ELF-1 (cell line): ENCODE measurements around the gene NRK.
"Not testable (repeated sequence)": the region's sequence is repeated elsewhere in the genome, so short reads cannot be mapped to it uniquely, and the experiment has no call there.

ENCODE experiments used
- DNase-seq: peaks from one replicate; pipeline ENCODE4 v3.0.0-alpha.2; 2016; ENCODE audit warnings: low read depth, low spot score

The NRK gene, protein sequence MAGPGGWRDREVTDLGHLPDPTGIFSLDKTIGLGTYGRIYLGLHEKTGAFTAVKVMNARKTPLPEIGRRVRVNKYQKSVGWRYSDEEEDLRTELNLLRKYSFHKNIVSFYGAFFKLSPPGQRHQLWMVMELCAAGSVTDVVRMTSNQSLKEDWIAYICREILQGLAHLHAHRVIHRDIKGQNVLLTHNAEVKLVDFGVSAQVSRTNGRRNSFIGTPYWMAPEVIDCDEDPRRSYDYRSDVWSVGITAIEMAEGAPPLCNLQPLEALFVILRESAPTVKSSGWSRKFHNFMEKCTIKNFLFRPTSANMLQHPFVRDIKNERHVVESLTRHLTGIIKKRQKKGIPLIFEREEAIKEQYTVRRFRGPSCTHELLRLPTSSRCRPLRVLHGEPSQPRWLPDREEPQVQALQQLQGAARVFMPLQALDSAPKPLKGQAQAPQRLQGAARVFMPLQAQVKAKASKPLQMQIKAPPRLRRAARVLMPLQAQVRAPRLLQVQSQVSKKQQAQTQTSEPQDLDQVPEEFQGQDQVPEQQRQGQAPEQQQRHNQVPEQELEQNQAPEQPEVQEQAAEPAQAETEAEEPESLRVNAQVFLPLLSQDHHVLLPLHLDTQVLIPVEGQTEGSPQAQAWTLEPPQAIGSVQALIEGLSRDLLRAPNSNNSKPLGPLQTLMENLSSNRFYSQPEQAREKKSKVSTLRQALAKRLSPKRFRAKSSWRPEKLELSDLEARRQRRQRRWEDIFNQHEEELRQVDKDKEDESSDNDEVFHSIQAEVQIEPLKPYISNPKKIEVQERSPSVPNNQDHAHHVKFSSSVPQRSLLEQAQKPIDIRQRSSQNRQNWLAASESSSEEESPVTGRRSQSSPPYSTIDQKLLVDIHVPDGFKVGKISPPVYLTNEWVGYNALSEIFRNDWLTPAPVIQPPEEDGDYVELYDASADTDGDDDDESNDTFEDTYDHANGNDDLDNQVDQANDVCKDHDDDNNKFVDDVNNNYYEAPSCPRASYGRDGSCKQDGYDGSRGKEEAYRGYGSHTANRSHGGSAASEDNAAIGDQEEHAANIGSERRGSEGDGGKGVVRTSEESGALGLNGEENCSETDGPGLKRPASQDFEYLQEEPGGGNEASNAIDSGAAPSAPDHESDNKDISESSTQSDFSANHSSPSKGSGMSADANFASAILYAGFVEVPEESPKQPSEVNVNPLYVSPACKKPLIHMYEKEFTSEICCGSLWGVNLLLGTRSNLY (N-terminal part only)

DNA sequence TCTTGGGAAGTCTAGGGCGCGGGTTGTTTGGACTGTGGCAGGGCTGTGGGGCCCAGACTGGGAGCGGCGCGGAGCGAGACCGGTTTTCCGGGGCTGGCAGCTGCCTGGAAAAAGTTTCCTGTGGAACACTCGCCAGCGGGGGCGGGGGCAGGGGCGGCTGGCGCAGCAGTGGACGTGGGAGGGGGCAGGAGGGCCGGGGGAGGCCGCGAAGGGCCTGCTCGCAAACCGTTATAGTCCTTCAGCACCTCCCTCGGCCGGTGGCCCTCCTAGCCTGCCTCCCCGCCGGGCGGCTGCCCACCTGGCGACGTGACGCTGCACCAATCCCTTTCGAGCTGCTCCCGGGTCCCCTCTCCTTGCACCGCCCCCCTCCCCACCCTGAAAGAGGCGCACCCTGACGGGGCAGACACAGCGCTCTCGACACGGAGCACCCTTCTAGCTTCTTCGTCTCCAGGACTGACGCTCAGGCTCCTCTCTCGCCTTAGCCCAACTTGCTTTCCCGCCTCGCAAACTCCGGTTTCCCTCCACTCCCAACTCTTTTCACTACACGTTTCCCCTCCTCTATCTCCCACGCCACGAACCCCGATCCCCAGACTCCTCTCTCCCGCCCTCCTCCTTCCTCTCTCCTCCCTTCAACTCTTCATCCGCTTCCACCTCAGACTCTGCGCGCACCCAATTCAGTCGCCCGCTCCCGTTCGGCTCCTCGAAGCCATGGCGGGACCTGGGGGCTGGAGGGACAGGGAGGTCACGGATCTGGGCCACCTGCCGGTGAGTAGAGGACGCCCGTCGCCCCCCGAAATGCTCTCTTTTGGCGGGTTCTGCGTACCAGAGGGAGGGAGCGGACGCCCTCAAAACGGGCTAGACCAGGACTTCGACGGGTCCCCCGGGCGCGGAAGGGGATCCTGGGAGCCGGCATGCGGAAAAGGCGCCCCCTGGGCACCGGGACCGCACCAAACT lies at the start of gene NRK:
Gene NRK, plus strand, starts transcription at position 402 of the 954 bp plus-strand sequence. Its CDS starts 307 bp downstream, at position 709.
- peak; percentile 63 for DNase-seq

DNA sequence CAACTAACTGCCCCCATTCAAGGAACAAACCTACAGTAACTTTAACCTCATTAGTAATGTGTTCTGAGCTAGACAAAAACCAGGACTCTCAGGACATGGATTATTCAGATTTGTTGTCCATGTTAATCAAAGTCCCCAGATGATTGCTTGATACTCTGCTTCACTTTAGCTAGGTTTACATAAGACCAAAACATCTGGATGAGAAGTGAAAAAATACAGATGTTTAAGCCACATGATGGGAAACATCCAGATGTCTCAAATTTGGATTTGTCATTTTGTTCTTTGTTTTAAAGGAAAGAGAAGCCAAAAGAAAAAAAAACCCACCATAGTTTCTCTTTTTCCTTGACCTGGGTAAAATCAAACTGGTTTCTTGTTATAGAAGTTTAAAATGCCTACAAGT lies 48.5 kb upstream of the NRK start:
- DNase-seq, result no peak

DNA sequence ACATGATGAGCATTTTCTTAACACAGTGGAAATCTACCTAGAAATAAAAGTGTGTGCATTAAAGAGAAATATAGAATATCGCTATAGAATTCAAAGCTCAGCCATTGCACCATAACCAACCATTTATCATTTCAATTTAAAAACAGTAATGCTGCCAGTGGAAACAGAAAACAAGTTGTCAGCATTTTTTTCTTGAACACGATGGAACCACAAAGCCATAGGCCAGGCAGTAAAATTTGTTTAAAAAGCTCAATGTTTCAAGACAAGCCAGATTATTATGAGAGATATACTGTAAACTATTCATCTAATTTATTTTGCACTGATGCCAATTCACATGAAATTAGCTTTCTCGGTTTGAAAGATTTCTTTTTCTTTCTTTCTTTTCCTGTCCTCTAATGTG lies 46.7 kb upstream of the NRK start:
- no peak for DNase-seq

DNA sequence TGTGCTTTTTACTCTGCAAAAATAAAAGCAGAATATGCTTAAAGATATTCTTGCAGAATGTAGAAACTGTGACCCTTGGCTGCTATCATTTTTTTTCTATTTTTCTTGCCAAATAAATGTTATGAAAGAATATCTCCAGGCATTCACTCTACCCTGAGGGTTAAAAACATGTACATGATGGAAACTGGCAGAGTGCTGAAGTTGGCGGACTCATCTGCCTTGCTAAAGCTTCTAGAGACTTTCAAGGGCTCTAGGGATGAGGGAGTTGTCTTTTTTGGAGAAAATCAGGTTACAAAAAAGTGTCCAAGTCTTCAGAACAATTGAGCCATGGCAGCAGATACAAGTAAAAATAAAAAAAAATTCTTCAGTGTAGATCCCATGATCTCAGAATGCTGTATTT lies 40.5 kb upstream of the NRK start:
- no peak for DNase-seq

DNA sequence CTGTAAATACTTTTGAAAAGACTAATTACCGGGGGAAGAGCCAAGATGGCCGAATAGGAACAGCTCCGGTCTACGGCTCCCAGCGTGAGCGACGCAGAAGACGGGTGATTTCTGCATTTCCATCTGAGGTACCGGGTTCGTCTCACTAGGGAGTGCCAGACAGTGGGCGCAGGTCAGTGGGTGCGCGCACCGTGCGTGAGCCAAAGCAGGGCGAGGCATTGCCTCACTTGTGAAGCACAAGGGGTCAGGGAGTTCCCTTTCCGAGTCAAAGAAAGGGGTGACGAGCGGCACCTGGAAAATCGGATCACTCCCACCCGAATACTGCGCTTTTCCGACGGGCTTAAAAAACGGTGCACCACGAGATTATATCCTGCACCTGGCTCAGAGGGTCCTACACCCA lies 25.5 kb upstream of the NRK start:
- peak; percentile 18 for DNase-seq

DNA sequence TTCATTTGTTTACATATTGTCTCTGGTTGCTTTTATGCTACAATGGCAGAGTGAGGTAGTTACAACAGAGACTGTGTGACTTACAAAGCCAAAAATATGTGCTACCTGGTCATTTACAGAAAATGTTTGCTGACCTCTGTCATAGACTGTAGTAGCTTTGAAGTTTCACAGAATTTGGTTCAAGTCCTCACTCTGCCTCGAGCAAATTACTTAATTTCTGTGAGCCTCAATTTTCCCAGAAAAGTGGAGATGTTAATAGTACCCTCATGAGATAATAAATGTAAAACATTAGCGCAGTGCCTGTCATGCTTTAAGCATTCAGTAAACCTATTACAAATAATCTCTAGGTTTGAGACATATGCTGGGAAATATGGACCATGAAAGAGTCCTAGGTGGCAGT lies 18.4 kb upstream of the NRK start:
- DNase-seq, result no peak

DNA sequence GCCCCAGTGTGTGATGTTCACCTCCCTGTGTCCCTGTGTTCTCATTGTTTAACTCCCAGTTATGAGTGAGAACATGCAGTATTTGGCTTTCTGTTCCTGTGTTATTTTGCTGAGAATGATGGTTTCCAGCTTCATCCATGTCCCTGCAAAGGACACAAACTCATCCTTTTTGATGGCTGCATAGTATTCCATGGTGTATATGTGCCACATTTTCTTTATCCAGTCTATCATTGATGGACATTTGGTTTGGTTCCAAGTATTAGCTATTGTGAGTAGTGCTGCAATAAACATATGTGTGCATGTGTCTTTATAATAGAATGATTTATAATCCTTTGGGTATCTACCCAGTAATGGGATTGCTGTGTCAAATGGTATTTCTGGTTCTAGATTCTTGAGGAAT lies 16.7 kb upstream of the NRK start:
- DNase-seq, result not testable (repeated sequence)

DNA sequence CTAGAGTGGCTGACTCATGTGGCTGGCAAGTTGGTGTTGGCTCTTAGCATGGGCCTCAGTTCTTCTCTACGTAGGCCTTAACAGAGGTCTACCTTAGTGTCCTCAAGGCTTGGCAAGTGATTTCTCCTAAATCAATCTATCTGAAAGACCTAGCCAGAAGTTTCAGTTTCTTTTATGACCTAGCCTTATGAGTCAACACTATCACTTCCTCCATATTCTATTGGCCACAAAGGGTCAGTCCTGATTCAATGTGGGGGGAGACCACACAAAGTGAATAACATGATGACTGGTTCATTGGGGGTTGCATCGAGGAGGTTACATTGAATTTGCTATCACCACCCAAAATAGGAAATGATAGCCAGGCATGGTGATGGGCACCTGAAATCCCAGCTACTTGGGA lies 5.8 kb upstream of the NRK start:
- no peak for DNase-seq

DNA sequence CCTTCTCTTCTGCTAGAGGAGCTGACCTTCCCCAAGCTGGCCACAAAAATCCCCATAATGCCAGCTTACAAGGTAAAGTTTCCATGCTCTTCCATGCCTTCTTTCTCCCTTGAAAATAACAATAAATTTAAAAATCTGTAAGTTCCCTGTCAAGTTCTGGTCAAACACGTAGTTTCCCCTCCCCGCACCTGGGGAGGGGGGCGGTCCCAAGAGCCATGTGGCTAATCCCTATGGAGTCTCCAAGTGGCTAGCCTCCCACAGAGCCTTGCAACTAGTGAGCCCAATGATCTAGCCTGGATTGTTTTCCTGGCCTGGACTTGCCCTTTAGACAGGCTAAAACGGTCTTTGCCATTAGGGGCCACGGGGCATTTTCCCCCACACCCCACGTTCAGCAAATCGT lies 2.1 kb upstream of the NRK start:
- DNase-seq, result peak; percentile 65

DNA sequence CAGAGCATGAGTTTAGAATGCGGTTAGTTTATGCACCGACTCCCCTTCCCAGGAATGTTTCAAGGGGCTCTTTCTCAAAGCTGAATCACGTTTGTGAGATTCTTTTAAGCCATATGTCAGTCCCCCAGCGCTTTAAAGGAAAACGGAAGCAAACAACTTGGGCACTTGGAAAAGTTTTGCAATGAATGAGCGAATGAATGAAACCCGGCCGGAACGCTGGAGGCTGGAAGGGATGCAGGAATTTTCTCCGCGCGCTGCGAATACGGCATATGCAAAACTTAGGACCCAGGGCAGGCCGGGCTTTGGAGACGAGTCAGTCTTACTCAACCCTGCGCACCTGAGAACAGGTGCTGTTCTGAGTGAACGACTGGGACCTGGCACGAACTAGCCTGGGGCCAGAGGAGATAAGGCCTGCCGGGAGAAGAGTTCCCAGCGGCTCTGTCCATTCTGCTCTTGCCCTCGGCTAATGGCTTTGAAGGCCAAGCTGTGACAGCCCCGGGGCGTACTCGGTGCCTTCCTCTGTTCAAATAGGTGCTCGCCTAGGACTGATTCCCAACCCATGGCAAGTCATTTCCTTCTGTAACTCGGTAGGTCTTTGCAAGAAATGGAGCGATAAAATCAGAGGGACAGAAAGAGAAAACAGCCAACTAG lies 743 bp upstream of the NRK start:
- peak; percentile 92 for DNase-seq

DNA sequence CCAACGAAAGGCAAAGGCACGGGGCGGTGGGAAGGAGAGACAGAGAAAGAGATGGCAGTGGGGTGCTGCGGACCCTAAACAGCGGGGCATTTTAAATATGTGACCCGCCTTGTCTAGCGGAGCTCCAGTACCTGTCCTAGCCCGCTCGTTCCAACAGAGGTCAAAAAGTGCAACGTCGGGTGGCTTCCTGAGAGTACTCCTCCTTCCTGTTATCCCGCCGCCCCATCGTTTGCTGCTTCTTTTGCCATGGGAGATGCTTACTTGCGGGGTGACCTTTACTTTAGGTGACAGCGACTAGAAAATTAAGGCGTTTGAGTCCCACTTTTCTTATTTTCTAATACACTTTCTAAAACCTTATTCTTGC lies 735 bp downstream of the NRK start:
- no peak for DNase-seq

DNA sequence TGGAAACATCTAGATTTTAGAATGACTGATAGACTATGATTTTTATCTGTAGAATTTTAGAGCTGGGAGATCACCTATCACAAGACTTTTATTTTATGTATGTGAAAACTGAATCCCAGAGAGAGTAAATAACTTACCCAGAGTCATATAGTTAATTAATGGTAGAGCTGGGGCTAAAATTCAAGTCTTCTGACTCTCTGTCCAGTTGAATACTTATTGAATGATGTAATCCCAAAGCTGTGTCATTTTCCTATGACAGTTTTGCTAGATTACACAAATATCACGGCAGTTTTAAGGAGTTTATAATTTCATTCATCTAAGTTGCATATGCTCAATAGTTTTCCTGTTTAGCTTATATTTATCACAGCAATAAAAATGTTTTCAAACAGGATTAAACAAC lies 6.7 kb downstream of the NRK start:
- no peak for DNase-seq

DNA sequence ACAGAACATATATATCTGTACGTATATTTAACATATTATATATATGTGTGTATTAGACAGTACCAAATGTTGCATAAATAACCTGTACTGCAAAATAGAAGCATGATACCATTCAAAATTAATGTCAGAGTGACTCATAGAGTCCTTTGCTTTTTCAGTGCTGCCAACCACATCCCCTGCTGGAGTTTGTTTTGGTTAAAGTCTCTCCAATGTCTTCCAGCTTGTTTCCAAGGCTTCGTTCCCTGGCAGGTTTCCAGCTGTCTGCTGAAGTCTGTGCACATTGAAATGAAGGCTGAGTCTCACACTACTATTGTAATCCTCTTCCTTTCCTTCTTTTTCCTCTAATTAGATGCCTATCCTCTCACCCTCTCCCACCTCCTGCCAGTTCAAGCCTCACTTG lies 14.9 kb downstream of the NRK start:
- no peak for DNase-seq

DNA sequence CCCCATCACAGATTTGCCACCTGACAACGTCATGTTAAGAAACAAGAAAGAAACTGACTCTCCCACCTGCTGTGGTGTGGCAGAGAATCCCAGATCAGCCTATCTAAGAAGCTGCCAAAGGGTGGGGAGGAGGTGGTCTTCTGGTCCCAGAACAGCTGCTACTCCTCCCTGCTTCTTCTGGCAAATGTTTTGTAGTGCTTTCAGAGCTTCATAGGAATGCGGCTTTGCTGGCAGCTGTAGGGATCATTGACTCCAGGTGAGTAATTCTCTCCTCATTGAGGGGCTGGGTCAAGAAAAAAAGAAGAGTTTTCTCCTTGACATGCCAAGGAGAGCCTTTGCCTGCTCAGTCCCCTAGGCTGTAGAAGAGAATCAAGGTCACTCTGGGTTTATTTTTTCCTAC lies 23.3 kb downstream of the NRK start:
- DNase-seq, result peak; percentile 20

DNA sequence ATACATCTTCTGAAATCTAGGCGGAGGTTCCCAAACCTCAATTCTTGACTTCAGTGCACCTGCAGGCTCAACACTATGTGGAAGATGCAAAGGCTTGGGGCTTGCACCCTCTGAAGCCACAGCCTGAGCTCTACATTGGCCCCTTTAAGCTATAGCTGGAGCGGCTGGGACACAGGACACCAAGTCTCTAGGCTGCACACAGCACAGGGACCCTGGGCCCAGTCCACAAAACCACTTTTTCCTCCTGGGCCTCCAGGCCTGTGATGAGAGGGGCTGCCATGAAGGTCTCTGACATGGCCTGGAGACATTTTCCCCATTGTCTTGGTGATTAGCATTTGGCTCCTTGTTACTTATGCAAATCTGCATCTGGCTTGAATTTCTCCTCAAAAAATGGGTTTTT lies 27.8 kb downstream of the NRK start:
- DNase-seq, result not testable (repeated sequence)

DNA sequence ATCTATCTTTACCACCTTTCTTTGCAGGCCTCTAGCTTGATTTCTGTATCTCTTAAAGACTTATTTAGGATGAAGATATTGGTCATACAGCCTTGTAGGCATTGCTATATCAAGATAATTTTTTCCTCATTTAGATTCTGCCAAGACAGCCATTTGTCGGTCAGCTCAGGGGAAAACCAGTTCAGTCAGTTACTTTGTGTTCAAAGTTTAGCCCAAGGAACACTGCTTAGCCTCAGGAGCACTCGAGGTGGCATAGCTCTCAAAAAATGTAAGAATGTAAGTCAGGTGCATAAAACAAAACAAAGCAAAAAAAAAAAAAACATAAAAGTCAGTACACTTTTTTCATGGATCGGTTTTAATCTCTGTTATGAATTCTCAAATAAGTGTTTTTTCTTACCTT lies 43.4 kb downstream of the NRK start:
- no peak for DNase-seq

DNA sequence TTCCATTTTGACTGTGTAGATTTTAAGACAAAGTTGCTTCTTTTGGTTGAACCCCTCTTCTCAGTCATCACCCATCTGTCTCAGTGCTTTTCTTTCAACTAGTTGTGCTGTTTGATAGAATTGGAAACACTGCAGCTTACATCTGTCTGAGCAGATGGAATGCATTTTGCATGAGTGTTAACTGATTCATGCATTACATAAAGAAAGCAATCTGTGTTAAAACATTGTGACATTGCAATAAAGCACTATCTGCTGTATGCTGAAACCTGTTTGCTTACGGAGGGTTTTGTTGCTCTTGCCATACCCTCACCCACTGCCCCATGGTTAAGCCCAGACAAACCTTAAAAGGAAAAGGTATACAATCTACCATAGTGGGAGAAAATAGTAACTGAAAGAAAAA lies 47.4 kb downstream of the NRK start:
- DNase-seq, result no peak

DNA sequence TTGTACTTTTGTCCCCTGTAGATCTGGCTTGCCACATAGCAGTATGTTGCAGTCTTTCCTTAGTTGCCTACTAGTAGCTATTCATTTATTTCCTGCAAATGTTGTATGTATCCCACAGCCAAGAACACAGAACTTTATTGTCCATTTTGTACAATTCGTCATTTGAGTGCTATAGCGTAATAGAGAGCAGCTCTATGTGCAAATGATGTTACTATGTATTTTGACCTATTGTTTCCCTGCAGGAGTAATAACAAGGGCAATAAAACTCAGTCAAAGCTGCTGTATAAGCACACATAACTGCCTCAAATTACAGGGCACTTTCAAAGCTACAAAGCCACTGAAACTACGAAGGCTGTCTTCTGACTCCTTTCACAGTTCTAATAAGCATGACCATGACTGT lies 48.1 kb downstream of the NRK start:
- no peak for DNase-seq

DNA sequence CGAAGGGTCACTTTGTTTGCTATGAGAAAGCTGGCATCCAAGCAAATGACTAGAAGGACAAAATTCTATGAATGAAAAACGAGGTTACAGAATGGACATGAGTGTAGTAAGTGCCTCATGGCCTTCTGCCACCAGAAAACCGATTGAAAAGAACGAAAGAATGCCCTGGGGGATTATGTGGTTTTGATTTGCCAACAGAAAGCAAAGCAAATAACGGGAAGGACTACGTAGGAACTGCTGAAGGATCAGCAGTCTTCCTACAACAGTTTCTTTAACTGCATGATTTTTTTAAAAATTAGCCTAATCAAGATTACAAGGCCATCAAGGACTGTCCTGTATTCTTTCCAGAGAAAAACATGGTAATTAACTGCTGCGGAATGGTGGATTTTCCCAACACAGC lies 50.6 kb downstream of the NRK start:
- DNase-seq, result no peak

DNA sequence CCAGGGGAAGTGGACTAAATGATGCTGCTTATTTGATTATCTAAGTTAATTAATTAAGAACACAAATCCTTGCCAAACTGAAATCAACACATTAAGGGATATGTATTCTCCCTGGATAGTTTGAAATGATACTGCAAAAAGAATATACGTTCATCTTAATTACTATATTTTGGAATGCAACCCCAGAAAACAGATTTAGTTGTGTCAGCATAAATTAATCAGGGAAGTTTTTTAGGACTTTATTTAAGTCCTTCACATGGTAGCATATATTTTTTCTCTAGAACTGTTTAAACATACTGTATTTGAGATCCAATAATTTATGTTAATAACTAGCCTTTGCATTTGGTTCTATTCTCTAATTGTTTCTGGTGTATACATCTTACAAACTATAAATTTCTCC lies 52.5 kb downstream of the NRK start:
- DNase-seq, result no peak

DNA sequence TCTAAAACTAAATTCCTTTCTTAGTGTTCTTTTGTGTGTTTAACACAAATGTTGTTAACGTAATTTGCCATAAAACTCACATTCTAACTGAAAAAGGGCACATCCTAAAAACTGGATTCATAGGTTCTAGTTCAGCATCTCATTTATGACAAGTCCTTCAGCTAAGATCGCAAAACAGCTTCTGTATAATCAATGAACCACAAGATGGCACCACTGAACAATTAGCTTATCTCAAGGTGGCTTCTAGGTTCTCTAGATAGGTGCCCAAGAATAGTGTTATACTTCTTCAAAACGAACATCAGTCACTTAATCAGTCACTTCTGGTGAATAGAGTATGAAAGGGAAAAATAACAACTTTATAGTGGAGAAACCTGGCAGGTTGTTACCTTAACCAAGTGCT lies 54.3 kb downstream of the NRK start:
- no peak for DNase-seq
